ENCODE results near the gene SMIM45.

DNA sequence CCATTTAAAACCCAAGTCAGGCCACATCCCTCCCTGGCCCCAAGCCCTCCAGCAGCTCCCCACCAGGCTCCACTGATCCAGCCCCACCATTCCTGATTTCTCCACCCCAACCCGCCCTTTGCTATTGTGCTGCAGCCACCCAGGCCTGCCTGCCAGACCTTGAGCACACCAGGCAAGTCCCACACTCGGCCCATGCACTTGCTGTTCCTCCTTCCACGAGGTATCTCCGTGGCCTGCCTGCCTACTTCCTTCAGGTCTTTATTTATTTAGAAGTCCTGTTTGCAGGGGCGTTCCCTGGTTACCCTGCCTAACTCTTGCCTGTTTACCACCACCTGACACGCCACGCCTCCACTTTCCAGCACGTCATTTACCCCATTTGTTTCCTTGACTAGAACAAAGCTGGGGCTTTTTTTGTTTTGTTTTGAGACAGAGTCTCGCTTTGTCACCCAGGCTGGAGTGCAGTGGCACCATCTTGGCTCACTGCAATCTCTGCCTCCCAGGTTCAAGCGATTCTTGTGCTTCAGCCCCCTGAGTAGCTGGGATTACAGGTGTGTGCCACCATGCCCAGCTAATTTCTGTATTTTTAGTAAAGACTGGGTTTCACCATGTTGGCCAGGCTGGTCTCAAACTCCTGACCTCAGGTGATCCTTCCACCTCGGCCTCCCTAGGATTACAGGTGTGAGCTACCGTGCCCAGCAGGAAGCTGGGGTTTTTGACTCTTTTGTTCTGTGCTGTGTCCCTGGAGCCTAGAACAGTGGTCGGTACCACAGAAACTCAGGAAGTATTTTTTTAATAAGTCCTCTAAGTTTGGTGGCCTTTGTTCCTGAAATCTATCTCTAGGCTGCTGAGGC, 11.7 kb upstream of the SMIM45 start:
- TF ChIP-seq, protein P1, sequence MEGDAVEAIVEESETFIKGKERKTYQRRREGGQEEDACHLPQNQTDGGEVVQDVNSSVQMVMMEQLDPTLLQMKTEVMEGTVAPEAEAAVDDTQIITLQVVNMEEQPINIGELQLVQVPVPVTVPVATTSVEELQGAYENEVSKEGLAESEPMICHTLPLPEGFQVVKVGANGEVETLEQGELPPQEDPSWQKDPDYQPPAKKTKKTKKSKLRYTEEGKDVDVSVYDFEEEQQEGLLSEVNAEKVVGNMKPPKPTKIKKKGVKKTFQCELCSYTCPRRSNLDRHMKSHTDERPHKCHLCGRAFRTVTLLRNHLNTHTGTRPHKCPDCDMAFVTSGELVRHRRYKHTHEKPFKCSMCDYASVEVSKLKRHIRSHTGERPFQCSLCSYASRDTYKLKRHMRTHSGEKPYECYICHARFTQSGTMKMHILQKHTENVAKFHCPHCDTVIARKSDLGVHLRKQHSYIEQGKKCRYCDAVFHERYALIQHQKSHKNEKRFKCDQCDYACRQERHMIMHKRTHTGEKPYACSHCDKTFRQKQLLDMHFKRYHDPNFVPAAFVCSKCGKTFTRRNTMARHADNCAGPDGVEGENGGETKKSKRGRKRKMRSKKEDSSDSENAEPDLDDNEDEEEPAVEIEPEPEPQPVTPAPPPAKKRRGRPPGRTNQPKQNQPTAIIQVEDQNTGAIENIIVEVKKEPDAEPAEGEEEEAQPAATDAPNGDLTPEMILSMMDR (IDR thresholded peaks at IDR 0.05; ENCODE audit: low read length), result no peak
- TF ChIP-seq EZH2 (optimal IDR thresholded peaks at IDR 0.05; ENCODE audit: low read depth, low read length), result no peak
- TF ChIP-seq EZH2phosphoT487 (IDR thresholded peaks at IDR 0.05; ENCODE audit: low read length), result no peak
